ENCODE results near the gene SPX. TPM values are rescaled to one million over a fixed set of nuclear protein-coding genes. Genes with fewer than 3 reads are reported as not detected.

SPX gene
- total and polyA plus RNA-seq, 4 donors = 0.25 to 3.7 (median 0.76) TPM

GRCh38 chr12:21568115-21568514, 42.0 kb downstream of the SPX start (continued):
- no peak for TF ChIP-seq ZBTB33 (IDR thresholded peaks at IDR 0.05)

- H3K27me3 ChIP-seq (ENCODE audit: control insufficient read depth in 4 of 4, insufficient read depth in 4 of 4, low read length in 3 of 4) = no peaks in the 10 kb centered on the region
- no peak for DNase-seq (ENCODE audit: low spot score)
- H3K4me3 ChIP-seq (ENCODE audit: low read depth in 1 of 3, low read length in 3 of 3) = no peak overlapping the region
- no peak overlapping the region for H3K27ac ChIP-seq (ENCODE audit: low read depth in 1 of 2, low read length in 2 of 2)
- no peaks in the 10 kb centered on the region for H3K9me3 ChIP-seq (ENCODE audit: control insufficient read depth in 4 of 4, low read length in 3 of 4)
- peaks cover 2 to 30% (median 22%) of the 10 kb centered on the region in 4 donors for H3K36me3 ChIP-seq (ENCODE audit: control insufficient read depth in 4 of 4, insufficient read depth in 3 of 4, low read depth in 1 of 4, low read length in 3 of 4)
- no peak for TF ChIP-seq TAF1 (conservative IDR thresholded peaks at IDR 0.05)
- no peak for TF ChIP-seq FOXA1 (IDR thresholded peaks at IDR 0.05)
- TF ChIP-seq REST (IDR thresholded peaks at IDR 0.05) = no peak
- TF ChIP-seq HNF4A (conservative IDR thresholded peaks at IDR 0.05) = no peak
- TF ChIP-seq RXRA (IDR thresholded peaks at IDR 0.05) = no peak
- no peak for TF ChIP-seq FOXA2 (IDR thresholded peaks at IDR 0.05)
- no peak for TF ChIP-seq RAD21 (IDR thresholded peaks at IDR 0.05)
- no peak for TF ChIP-seq GABPA (IDR thresholded peaks at IDR 0.05 in 1 of 2, conservative IDR thresholded peaks at IDR 0.05 in 1 of 2)
- no peak for TF ChIP-seq YY1 (IDR thresholded peaks at IDR 0.05)
- WGBS = 87% methylated on average over 5 of the region's 5 CpGs
- no peak overlapping the region for H3K9ac ChIP-seq (ENCODE audit: low read depth in 1 of 2, low read length in 2 of 2)
- peaks cover 1 to 23% (median 12%) of the 10 kb centered on the region in 4 donors for H3K4me1 ChIP-seq (ENCODE audit: control insufficient read depth in 4 of 4, insufficient read depth in 4 of 4, low read length in 3 of 4)
Observed at GRCh38 chr12:21571046-21571445, 45.0 kb downstream of the SPX start.

- Histone ChIP-seq H3K36me3 (ENCODE audit: control insufficient read depth in 4 of 4, insufficient read depth in 3 of 4, low read depth in 1 of 4, low read length in 3 of 4) (peaks cover 1 to 32% (median 17%) of the 10 kb centered on the region in 4 donors), H3K27me3 (ENCODE audit: control insufficient read depth in 4 of 4, insufficient read depth in 4 of 4, low read length in 3 of 4) (no peaks in the 10 kb centered on the region), H3K27ac (ENCODE audit: low read depth in 1 of 2, low read length in 2 of 2) (peak overlapping the region in 1 of 2 donors; percentile 19), H3K9ac (ENCODE audit: low read depth in 1 of 2, low read length in 2 of 2) (no peak overlapping the region), H3K4me1 (ENCODE audit: control insufficient read depth in 4 of 4, insufficient read depth in 4 of 4, low read length in 3 of 4) (peaks cover 0 to 12% (median 3%) of the 10 kb centered on the region in 4 donors), H3K9me3 (ENCODE audit: control insufficient read depth in 4 of 4, low read length in 3 of 4) (no peaks in the 10 kb centered on the region), H3K4me3 (ENCODE audit: low read depth in 1 of 3, low read length in 3 of 3) (no peak overlapping the region)
- 70% methylated on average over 4 of the region's 4 CpGs for WGBS
- TF ChIP-seq HNF4A (conservative IDR thresholded peaks at IDR 0.05) (peak in 1 of 2 donors; percentile 8), ATF3 (IDR thresholded peaks at IDR 0.05) (no peak), FOXA2 (IDR thresholded peaks at IDR 0.05) (peak; percentile 40), CTCF (IDR thresholded peaks at IDR 0.05; ENCODE audit: low read depth, low read length, missing input control) (no peak), YY1 (IDR thresholded peaks at IDR 0.05) (peak; percentile 33), RXRA (IDR thresholded peaks at IDR 0.05) (peak; percentile 31 to 52)
- no peak for DNase-seq (ENCODE audit: low spot score)
Observed at GRCh38 chr12:21573733-21574358, 47.8 kb downstream of the SPX start.
